Fibroblast of gingiva (primary cell): Measurements from ENCODE around the gene LITAFD.
"Not testable (repeated sequence)": the region's sequence is repeated elsewhere in the genome, so short reads cannot be mapped to it uniquely, and the experiment has no call there.

Source experiments
- DNase-seq: peaks from one replicate; pipeline ENCODE4 v3.0.0-alpha.2; 2011; ENCODE audit warnings: low read depth

Gene LITAFD

DNA sequence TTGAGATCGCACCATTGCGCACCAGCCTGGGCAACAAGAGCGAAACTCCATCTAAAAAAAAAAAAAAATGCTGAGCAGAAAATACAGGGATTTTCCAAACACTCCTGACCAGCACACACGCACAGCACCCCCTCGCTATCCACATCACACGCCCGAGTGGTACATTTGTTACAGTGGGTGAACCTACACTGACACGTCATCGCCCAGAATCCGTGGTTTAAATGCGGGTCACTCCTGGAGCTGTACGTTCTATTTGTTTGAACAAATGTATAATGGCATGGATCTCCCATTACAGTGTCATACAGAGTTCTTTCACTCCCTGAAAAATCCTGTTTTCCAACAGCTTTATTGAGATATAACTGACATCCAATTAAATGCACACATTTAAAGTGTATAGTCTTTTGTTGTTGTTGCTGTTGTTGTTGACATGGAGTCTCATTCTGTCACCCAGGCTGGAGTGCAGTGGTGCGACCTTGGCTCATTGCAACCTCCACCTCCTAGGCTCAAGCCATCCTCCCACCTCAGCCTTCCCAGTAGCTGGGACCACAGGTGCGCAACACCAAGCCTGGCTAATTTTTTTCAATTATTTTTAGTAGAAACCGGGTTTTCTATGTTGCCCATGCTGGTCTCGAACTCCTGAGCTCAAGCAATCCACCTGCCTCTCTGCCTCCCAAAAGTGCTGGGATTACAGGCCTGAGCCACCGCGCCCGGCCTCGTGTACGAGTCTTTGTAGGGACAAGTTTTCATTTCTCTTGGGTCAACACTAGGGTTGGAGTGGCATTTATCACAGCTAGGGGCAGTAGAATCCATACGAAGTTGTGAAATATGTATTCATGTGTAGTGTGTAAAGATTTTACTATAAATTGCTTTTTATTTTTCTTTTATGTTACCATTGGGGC is 8.9 kb upstream of the LITAFD start:
- no peak for DNase-seq

GRCh38 chr16:8873866-8874195 is 8.3 kb upstream of the LITAFD start:
- DNase-seq = not testable (repeated sequence)

DNA sequence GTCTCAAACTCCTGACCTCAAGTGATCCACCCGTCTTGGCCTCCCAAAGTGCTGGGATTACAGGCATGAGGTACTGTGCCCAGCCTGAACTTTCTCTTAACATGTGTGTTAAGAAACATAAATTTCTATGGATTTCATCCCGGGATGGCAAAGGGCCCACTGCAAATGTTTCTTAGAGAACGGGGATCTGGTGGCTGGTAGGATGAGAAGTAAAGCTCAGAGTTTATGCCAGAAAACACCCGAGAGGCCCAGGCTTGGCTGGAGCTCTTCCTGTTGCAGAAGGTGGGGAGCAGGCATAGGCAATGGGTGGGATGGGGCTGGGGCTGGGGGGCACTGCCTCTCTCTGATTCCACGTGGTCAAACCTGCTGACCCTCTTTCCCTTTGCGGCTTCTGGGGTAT is 7.8 kb upstream of the LITAFD start:
- DNase-seq = peak; percentile 82

DNA sequence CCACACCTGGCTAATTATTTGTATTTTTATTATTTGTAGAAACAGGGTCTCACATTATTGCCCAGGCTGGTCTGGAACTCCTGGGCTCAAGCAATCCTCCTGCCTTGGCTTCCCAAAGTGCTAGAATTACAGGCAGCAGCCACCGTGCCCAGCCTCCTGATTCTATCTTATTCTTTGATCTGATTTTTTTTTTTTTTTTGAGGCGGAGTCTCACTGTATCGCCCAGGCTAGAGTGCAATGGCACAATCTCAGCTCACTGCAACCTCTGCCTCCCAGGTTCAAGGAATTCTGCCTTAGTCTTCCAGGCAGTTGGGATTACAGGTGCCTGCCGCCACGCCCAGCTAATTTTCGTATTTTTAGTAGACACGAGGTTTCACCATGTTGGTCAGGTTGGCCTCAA is 6.8 kb upstream of the LITAFD start:
- DNase-seq = not testable (repeated sequence)

- DNase-seq = no peak
Measured at GRCh38 chr16:8877894-8878522, 4.1 kb upstream of the LITAFD start.

DNA sequence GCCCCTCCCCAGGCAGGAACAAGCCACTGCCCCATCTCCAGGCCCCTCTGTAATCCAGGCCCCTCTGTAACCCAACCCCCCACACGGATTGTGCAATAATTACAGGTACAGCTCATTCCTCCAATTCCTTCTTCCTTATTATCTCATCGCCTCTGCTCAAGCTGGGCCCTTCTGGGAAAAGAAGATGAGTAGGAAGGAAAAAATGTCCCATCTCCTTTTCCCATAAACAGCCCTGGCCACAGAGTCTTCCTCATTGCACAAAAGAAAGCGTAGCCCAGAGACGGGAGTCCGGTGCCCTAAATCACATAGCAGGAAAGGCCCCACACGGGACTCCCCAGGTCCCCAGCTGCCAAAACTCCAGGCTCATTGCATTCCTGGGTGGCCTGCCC is 3.6 kb upstream of the LITAFD start:
- DNase-seq = peak; percentile 63

GRCh38 chr16:8880839-8881510 is 1.2 kb upstream of the LITAFD start:
- no peak for DNase-seq

- no peak for DNase-seq
Measured at GRCh38 chr16:8882725-8883377, 700 bp downstream of the LITAFD start.

- DNase-seq = peak; percentile 26
Measured at GRCh38 chr16:8885674-8886592, 3.8 kb downstream of the LITAFD start.

DNA sequence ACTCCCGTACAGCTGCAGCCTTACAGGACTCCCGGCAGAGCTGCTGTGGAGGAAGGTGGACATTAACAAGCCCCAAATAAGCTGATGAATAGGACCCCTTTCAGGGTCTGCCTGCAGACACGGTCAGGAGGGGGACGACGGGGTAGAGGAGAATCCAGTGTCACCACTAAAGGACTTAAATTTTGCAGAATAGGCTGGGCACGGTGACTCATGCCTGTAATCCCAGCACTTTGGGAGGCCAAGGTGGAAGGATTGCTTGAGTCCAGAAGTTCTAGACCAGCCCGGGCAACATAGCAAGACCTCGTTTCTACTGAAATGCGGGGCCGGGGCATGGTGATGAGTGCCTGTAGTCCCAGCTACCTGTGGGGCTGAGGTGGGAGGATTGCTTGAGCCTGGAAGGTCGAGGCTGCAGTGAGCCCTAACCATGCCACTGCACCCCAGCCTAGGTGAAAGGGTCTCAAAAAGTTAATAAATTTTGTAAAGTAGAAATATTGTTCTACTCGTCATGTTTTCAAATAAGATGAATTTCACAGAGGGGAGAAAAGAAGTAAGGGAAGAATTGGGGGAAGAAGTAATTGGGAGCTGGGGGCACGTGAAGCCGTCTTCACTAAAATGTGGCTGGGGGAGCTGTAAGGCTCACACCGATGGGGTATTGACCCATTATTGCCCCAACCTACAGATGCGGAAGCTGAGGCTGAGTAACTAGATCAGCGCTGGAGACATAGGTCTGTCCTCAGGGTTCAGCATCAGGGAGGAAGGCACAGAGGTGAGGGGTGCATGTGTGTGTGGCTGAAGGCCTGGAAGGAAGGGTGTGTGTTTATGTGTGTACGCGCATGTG is 4.7 kb downstream of the LITAFD start:
- DNase-seq = no peak

DNA sequence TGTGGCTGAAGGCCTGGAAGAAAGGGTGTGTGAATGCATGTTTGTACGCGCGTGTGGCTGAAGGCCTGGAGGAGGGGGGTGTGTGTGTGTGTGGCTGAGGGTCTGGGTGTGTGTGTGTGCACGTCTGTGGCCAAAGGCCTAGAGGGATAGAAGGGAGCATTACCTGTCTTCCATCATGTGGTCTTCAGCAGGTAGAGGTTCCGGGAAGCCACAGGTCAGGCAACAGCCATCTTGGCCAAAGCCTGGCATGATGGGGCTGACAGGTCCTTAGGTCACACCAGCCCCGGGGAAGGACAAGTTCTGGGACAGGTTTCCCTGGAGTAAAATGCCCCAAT is 5.2 kb downstream of the LITAFD start:
- no peak for DNase-seq

DNA sequence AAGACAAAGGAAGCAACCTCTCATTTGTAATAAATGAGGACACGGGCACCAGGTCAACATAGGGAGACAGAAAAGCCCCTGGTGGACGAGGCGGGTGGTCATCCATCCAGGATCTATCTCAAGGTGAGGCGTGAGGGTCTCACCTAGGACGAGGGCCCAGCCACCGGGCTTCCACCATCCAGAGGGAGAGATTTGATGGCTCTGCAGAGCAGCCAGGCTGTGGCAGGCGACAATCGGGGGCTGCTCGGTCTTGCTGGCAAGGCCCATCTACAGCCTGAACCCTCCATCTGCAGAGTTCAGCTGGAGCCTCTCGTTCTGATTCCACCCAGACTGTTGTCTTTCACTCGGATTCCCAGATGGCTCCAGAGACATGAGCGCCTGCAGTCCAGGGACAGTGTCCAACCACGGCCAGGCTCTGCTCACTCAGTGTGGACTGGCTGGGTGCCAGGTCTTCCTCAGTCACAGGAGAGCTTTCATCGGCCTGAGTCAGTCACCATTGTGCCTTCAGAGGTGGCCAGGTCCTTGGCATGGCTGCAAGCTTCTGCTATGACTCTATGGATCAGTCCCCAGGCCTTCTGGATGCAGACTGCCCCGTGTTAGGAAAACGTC is 5.9 kb downstream of the LITAFD start:
- DNase-seq = peak; percentile 36

GRCh38 chr16:8888951-8889892 is 7.1 kb downstream of the LITAFD start:
- DNase-seq = no peak

DNA sequence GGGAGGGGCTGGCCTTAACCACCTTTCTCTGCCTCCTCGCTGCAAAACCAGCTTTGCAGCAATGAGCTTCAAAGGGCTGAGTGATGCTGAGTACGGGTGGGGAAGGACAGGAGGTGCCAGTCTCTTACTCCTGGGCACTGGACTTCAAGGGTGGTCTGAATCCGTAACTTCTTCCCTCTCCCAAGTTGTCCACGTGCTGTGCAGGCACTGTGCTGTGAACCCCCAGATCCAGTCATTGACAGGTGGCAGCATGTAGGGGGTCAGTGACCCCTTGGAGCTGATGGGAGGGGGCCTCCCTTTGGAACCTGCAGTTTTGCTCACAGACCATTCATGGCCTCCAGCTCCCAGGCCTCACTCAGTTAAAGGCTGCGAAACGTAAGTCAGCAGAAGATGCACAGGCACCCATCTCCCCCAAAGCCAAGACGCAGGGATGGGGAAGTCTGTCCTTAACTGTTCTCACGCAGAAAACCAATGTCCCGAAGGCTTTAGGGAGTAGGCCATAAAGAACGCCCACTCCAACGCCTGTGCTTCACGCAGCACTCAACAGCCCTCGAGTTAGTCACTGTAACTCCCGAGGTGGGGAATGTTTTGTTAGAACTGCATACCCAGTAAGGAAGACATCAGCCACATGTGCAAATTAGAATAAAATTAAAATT is 7.9 kb downstream of the LITAFD start:
- DNase-seq = no peak

- DNase-seq = no peak
Measured at GRCh38 chr16:8890549-8890921, 8.4 kb downstream of the LITAFD start.

DNA sequence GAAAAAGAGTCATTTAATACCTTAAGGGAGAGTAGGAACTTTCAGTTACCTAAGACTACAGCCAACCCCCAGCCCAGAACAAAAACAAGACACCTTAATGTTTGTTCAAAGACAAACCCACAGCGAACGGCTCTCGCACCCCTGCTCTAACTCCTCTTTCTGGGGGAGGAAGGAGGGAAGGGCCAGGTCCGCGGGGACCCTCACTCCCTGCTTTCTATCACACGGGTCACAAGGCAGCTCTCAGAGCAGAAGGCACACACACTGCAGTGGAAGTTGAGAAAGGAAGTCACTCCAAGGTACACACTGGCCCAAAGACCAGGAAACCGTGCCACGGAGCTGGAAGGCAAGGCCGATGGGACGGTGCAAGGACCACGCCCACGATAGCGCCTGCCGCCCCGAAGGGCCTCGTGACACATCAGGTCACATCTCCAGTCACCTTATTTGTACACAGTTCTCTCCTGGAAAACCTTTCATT is 10.0 kb downstream of the LITAFD start:
- no peak for DNase-seq

GRCh38 chr16:8893426-8893825 is 11.3 kb downstream of the LITAFD start:
- no peak for DNase-seq

DNA sequence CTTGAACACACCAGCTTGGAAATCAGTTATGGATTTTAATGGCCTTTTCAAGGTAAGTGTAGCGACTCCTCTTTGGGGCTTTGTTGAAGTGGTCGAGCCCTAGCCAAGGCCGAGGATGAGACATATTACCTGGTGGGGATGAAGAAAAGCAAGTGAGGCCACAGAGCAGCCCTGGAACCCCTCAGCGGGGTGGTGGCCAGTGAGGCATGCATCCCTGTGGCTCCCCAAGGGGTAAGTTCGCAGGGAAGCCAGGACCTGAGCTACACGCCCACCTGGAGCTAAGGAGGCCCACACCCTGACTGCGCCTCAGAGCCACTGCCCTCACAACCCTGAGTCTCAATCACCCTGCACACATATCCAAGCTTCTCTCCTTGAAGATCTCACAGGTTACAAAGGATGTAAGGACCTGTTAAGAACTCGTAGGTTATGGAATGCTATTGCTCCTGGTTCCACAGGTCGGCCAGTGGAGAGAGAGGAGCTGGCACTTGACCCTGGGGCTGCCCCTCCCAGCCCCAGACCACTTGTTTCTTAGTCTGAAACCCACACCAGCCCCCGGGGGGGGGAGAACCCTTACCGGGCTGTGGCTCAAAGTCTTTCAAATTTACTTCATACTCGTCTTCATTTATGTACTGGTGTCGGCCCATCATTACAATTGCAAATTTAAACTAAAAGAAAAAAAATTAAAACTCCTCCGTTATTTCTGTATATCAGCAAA is 12.0 kb downstream of the LITAFD start:
- DNase-seq = no peak
